Activated effector memory CD4-positive, alpha-beta T cell treated with anti-CD3 and anti-CD28 coated beads, Interleukin-2, amount 50 U/mL, for 16 hours (primary cell): ENCODE measurements around the gene GRID1.

ENCODE experiments used
- DNase-seq: peaks from one replicate; pipeline ENCODE4 v3.0.0-alpha.2; 2020

The GRID1 gene

DNA sequence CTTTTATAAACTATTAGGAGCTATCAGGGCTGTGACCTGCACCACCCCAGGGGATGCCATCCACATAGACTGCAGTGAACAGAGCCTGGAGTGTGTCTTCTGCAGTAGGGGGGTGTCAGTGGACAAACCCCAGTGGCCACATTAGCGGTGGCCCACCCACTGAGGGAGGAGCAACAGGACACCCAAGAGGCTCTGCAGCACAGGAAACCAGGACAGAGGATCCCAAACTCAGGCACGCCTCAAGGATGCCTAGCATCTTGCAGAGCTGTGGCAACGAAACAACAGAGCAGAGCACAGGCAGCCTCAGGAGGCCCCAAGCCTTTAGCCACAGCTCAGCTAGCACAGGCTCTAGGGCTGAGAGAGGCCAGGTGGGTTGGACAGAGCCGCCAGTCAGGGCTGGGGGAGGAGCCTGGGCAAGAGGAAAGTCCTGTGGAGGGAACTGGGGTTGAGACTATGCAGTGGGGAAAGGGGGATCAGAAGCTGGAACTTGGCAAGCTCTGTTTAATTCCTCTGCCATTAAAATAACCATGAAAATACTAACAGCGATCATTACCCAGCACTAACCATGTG lies 53.8 kb downstream of the GRID1 start:
- peak; percentile 37 for DNase-seq

DNA sequence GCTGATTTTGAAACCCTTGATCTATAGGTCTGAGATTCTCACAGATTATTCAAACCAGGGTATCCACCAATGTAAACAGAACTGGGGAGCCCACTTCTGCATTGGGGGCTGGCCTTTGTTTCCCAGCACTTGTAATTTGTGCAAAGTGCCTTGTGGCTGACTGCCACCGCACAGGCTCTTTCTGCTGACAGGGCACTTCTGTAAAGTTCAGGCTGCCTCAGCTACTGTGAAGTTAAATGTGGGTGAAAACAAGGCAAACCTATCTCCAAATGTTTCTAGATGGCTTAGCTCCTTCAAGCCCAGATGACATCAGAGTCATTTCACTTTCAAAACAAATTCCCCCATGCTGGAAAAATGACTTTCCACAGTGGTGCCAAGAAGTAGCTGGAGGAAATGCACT lies 54.7 kb downstream of the GRID1 start:
- peak; percentile 14 for DNase-seq

- DNase-seq = peak; percentile 22
Observed at GRCh38 chr10:86311190-86311589, 55.4 kb downstream of the GRID1 start.

DNA sequence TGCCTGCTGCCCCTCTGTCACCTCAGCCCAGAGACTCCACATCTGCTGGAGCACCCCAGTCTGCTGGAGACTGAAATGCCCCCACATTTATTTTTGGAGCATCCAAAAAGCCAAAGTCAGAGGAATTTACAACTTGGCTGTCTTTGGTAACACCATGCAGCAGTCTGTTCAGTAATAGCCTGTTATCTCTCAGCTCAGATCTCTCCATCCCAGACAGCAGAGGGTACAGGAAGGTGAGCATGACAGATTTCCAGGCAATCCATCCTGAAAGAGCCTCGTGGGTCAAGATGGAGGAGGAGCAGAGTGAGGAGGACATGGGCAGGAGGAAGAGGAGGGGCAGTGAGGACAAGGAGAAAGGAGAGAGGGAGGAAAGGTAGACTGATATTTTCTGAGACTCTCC lies 55.9 kb downstream of the GRID1 start:
- peak; percentile 5 for DNase-seq

- DNase-seq = peak; percentile 46
Observed at GRCh38 chr10:86310291-86310690, 56.3 kb downstream of the GRID1 start.

- peak; percentile 27 for DNase-seq
Observed at GRCh38 chr10:86308056-86308455, 58.5 kb downstream of the GRID1 start.

DNA sequence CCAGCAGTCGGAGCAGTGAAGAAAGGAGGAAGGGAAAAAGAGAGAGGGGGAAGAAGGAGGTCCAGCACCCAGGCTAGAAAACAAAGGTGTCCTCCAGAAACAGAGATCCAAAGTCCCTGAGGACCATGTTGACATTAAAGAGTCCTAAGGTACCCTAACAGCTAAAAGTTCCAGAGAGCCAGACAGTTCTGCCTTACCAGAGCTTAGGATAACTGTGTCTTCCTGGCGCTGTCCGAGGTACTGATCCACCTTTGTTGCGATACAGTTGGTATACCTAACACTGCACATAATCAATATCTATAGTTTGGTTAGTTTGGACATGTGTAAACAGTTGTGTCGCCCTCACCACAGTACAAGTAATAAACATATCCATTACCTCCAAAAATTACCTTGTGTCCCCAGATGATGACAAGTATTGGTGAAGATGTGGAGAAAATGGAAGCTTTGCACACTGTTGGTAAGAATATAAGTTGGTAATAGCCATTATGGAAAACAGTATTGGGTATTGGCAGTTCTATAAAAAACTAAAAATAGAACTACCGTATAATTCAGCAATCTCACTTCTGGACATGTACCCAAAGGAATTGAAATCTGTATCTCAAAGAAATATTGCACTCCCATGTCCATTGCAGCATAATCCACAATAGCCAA lies 59.8 kb downstream of the GRID1 start:
- DNase-seq = peak; percentile 42

DNA sequence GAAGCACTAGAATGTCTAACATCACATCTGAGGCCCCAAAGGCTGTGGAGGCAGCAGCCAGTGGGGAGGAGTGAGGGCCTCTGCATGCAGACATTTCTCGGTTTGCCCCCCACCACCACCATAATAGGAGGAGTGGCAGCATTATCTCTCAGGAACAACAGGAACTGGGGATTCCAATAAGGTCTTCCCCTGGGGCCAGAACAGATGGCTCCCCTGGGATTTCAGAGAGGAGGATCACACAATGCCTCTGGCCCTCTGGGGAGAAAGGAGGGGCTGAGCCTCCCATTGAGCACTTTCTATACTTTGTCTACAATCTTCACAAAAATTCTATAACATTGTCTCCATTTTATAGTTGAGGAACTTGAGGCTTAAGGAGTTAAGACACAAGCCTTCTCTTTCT lies 61.1 kb downstream of the GRID1 start:
- peak; percentile 22 for DNase-seq

GRCh38 chr10:86304436-86304835 lies 62.2 kb downstream of the GRID1 start:
- no peak for DNase-seq

DNA sequence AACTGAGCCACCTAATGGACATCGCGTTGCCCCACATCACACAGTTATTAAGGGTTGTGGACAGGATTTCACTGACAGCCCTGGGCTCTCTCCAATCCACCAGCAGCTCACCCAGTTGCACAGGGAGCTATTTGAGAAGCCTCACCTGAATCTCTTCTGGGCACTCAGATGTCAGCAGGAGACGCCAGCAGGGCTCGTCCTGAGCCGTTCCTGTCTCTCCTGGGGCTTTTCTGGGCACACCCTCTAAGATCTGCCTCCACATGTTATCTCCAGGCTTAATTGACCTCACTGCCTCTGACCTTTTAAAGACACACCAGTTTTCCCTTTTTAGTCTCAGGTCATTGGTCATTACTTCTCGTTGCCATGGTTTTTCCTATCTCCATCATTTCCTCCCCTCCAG lies 63.0 kb downstream of the GRID1 start:
- DNase-seq = peak; percentile 27

GRCh38 chr10:86301971-86302370 lies 64.6 kb downstream of the GRID1 start:
- DNase-seq = peak; percentile 31

DNA sequence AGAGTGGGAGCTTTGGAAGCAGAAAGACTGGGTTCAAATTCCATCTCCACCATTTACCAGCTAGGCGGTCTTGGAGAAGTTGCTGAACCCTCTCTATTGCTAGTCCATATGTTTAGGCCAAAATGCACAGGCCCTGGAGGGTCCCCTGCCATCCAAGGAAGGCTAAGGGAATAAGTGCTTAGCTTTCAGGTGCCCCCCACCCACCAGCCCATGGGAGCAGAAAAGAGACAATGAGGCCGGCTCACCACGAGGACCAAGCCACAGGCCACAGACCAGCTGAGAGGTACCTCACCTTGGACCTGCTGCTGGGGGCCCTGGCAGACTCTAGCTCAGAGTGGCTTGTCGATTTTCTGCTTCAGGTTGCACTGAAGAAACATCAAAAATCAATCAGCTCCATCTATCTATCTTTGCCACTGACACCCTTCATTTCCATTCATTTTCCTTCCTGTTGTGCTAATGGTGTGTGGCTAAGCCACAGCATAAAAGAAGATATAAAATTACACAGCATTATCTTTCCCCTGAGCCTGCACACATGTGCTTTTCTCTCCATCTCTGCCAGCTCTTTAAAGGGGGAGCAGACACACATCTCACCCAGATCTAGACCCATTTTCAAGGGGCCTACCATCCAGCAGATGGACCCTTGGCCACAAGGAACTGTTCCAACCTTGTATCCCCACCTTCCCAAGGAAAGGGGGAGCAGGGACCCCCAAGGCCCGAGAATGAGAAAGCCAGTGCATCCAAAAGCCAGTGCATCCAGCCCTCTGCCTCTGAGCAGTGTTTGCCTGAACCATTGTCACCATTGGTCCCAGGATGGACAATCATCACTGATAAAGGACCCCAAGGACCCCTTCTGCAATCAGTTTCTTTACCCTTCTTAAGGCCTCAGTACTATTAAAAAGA lies 65.4 kb downstream of the GRID1 start:
- peak; percentile 44 for DNase-seq

- DNase-seq = no peak
Observed at GRCh38 chr10:86300399-86300925, 66.1 kb downstream of the GRID1 start.

GRCh38 chr10:86299562-86299961 lies 67.0 kb downstream of the GRID1 start:
- no peak for DNase-seq

DNA sequence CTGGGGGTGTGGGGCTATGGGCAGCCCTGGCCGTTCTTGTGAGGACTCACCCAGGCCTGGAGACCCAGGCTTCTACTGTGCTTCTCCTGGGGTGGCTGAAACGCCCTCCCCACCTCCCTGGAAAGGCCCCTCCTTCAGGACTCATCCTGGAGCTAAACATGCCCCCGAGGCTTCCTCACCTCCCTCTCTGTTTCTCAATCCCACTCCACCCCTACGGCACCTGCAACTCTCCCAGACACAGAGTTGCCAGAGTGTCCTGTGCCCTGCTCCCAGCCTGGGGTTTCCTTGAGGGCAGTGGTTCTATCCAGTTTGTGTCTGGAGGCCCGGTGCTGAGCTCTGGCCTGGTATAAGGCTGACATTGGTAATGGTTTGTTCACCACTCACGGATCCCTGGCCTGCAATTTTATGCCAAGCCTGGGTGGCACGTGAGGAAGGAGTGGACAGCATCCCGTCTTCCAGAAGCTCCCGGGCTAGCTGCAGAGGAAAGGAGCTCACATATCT lies 68.0 kb downstream of the GRID1 start:
- DNase-seq = peak; percentile 53

- DNase-seq = no peak
Observed at GRCh38 chr10:86295791-86296190, 70.8 kb downstream of the GRID1 start.

DNA sequence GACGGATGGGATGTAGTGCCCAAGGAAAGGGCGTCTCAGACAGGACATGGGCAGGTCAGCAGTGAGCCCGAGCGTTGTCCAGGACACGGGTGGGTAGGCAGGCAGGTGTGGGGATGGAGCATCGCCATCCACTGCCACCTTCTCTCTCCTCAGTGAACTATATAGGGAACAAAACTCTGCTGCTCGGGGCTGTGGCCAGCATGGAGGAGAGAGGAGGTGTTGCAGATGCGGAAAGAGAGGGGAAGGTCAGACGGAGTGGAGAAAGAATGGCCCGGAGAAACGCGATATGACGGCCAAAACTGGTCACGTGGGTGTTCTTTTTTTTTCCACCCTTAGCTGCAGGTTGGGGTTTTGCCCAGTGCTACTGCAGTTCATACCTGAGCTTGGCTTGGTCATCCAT lies 71.2 kb downstream of the GRID1 start:
- DNase-seq = peak; percentile 30

- DNase-seq = no peak
Observed at GRCh38 chr10:86294346-86295265, 72.0 kb downstream of the GRID1 start.

DNA sequence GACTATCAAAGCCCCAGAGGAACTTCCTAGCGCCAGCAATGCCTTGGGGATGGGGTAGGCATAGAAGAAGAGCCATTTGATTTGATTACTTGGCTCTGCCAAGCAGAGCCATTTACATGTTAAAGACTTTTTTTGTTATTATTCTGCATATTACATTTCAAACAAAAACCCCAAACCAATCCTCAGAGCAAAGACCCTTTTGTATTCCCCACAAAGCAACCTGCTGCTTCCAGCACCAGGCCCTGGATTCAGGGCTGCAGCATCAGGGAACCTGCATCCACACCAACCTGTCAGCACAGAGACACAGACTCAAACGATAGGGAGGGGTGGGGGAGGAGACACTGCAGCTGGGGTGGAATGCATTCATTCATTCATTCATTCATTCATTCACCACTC lies 73.2 kb downstream of the GRID1 start:
- no peak for DNase-seq

DNA sequence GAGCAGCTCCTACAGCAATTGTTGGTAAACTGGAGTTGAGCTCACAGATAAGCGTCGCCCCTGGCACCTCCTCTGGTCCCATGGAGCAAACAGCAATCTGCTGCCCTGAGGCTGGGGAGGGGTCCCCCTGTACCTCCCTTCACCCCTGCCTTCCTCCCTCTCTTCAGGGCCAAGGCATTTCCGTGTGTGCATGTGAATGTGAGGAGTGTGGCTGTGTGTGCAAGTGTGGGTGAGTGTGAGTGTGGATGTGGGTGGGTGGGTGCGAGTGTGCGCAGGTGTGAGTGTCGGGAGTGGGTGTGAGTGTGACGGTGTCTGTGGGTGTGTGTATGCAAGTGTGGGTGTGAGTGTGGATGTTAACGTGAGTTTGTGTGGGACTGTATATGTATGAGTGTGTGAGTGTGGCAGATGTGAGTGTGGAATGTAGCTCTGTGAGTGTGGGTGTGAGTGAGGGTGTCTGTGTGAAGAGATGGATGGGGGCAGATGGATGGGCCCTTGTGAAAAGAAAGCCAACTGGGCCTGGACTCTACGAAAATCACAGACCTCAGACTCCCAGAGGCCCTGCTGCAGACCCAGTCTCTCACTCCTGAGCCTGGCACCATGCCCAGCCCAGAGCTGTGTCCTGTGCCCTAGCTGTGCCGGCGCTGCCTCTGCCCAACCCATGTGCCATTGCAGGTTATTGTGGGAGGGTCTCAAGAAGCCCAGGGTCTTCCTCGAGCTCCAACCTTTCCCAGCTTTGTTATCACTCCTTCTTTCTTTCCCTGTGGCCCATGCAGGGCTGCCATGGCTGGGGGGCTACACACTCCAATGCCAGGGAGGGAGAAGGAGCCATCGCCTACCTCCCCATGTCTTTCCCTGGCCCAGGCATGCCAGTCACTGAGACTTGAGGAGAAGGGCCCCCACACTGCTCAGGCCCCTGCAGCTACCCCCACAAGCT lies 73.9 kb downstream of the GRID1 start:
- peak; percentile 33 for DNase-seq
